Heart left ventricle (tissue), 16 donors: ENCODE data around the gene EFCAB5. TPM values are rescaled to one million over a fixed set of nuclear protein-coding genes. Genes with fewer than 3 reads are reported as not detected.
"Not testable (repeated sequence)": the region's sequence is repeated elsewhere in the genome, so short reads cannot be mapped to it uniquely, and the experiment has no call there.

ENCODE experiments used
- ATAC-seq, 4 donors: fragments of 200-7000 bp; cut with Tn5 transposase; one replicate each; pipeline ENCODE4 v1.9.1; 2020 to 2022; ENCODE audit warnings: moderate library complexity in 4 of 4, mild to moderate bottlenecking in 3 of 4, moderate number of reproducible peaks in 1 of 4
- DNase-seq, 5 donors: peaks; one replicate each; pipeline ENCODE4 v3.0.0-alpha.2; 2020
- H3K27ac ChIP-seq, 12 donors: fragments of 200-600 bp; sonication (generic) in 4 of 12; one replicate each; pipeline versions ENCODE4 v1.5.0 to v1.8.0; 2016 to 2022; ENCODE audit warnings: mild to moderate bottlenecking in 2 of 12
- H3K27me3 ChIP-seq, 9 donors: fragments of 200-600 bp; sonication (generic) in 2 of 9; one replicate each; pipeline versions ENCODE4 v1.5.1 to v1.8.0; 2016 to 2022; ENCODE audit warnings: mild to moderate bottlenecking in 3 of 9
- H3K36me3 ChIP-seq, 9 donors: fragments of 200-600 bp; sonication (generic) in 2 of 9; one replicate each; pipeline versions ENCODE4 v1.5.0 to v1.8.0; 2018 to 2022; ENCODE audit warnings: mild to moderate bottlenecking in 2 of 9
- H3K4me1 ChIP-seq, 12 donors: fragments of 200-600 bp; sonication (generic) in 4 of 12; one replicate each; pipeline versions ENCODE4 v1.5.0 to v1.8.0; 2016 to 2022; ENCODE audit warnings: mild to moderate bottlenecking in 3 of 12
- H3K4me3 ChIP-seq, 12 donors: fragments of 200-600 bp; sonication (generic) in 4 of 12; one replicate each; pipeline versions ENCODE4 v1.5.0 to v1.8.0; 2017 to 2022; ENCODE audit warnings: mild to moderate bottlenecking in 9 of 12, moderate library complexity in 4 of 12
- H3K9me3 ChIP-seq, 12 donors: fragments of 200-600 bp; sonication (generic) in 4 of 12; one replicate each; pipeline versions ENCODE4 v1.5.0 to v1.8.0; 2016 to 2022; ENCODE audit warnings: mild to moderate bottlenecking in 1 of 12
- POLR2A ChIP-seq, 2 donors: fragments of 450-650 bp; IDR thresholded peaks; one replicate each; pipeline ENCODE4 v1.6.1; 2017; ENCODE audit warnings: antibody characterized with exemption in 2 of 2, mild to moderate bottlenecking in 2 of 2, moderate library complexity in 2 of 2
- WGBS, 4 donors: extraction: QIAGEN DNeasy Blood & Tissue Kit in 2 of 4; methylation state at CpG; one replicate each; pipeline versions ENCODE4 v1.1.5 to v1.1.7; 2013 to 2018; 5-methylcytosine and 5-hydroxymethylcytosine counted together
- intact Hi-C, 10 donors: fragments of 100-400 bp; cut with DNase I; formaldehyde crosslinking; loops; one replicate each; pipeline versions ENCODE4 v1.11.1 to v1.14.2; 2022
- polyA plus RNA-seq, 2 donors: library from polyadenylated mRNA; stranded (reverse); fragments of 200-250 nt; gene quantifications; one replicate each; pipeline ENCODE4 v1.2.3, GENCODE V29; 2013
- total RNA-seq, 9 donors: library from RNA; depleted of rRNA in 2 of 9; stranded (reverse); fragments of >200 nt in 2 of 9; fragmentation: NEBNext Ultra II Directional in 3 of 9; extraction: Animal tissue kit (Norgen Biotek cat#: 25700) in 3 of 9; gene quantifications; one replicate each; pipeline versions ENCODE4 v1.1.0 to v1.2.4, GENCODE V29; 2016 to 2023
- TF ChIP-seq, protein P1 (sequence below), 12 donors: fragments of 200-600 bp; sonication (generic) in 4 of 12; IDR thresholded peaks; one replicate each; pipeline versions ENCODE4 v1.5.0 to v1.8.0; 2018 to 2022; ENCODE audit warnings: antibody characterized with exemption in 12 of 12, mild to moderate bottlenecking in 5 of 12
- donor health status: ischemic (EF 13 %, LVEDD 7.1; RV severe dilation, severe dysfunction).
- donor health status: healthy with polysubstance abuse.
- donor health status: DM: no; HTN: yes; CAD: no.
- donor health status: DM: no; HTN: no; CAD: no.
- donor health status: ischemic (EF 25% LVEDD 6.9; RV normal size, moderate dysfunction).
- donor health status: ischemic (EF 25% LVEDD 5.7; RV mildly dilated, moderate dysfunction).
- donor health status: healthy.
- donor health status: DM: yes; HTN: yes; CAD: no.
- donor health status: ischemic (EF 35%, LVEDD 5.7; RV mildly dilated, moderate dysfunction).
- donor health status: nonischemic (EF 11% LVEDD 7.7; RV severe dilation, severe dysfunction).
- donor health status: DM: yes; HTN: yes; CAD: no.
- donor health status: PGD.
- donor health status: ischemic (EF 29% LVEDD 5.4; RV normal size, mild dysfunction).
- donor health status: nonischemic (EF 23%, LVEDD 6.1; RV moderate dilation, normal function).

The EFCAB5 gene
- total and polyA plus RNA-seq, 11 donors, result 0.01 to 1.2 (median 0.61) TPM; not detected in 6

DNA sequence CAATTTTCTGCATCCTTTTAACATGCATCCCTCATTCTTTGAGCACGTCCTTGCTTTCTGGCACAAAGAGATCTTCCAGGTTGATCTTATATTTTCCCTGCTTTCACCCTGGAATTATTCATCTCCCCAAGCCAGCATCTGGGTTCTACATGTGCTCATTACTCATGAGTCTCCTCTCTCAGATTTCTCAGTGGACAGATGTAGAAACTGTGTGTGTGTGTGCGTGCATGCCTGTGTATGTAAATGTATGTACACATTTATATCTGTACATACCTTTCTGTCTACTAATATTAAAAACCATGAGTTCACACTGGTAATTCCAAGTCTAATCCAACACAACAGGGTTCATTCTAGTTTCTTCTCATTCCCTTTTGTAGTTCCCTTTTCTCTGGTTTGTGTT lies 133.3 kb downstream of the EFCAB5 start:
- Histone ChIP-seq H3K27me3 (no peaks in the 10 kb centered on the region), H3K27ac (no peak overlapping the region), H3K9me3 (no peaks in the 10 kb centered on the region), H3K36me3 (no peaks in the 10 kb centered on the region), H3K4me1 (no peaks in the 10 kb centered on the region), H3K4me3 (no peak overlapping the region)
- no peak for TF ChIP-seq POLR2A (IDR thresholded peaks at IDR 0.05)
- TF ChIP-seq, protein P1, sequence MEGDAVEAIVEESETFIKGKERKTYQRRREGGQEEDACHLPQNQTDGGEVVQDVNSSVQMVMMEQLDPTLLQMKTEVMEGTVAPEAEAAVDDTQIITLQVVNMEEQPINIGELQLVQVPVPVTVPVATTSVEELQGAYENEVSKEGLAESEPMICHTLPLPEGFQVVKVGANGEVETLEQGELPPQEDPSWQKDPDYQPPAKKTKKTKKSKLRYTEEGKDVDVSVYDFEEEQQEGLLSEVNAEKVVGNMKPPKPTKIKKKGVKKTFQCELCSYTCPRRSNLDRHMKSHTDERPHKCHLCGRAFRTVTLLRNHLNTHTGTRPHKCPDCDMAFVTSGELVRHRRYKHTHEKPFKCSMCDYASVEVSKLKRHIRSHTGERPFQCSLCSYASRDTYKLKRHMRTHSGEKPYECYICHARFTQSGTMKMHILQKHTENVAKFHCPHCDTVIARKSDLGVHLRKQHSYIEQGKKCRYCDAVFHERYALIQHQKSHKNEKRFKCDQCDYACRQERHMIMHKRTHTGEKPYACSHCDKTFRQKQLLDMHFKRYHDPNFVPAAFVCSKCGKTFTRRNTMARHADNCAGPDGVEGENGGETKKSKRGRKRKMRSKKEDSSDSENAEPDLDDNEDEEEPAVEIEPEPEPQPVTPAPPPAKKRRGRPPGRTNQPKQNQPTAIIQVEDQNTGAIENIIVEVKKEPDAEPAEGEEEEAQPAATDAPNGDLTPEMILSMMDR (IDR thresholded peaks at IDR 0.05), result no peak
- DNase-seq (no peak), ATAC-seq (no peak)
- intact Hi-C loops, result no loop called here
- WGBS, 4 donors, result 72 to 91% (median 85%) methylated on average over 2 of the region's 2 CpGs

DNA sequence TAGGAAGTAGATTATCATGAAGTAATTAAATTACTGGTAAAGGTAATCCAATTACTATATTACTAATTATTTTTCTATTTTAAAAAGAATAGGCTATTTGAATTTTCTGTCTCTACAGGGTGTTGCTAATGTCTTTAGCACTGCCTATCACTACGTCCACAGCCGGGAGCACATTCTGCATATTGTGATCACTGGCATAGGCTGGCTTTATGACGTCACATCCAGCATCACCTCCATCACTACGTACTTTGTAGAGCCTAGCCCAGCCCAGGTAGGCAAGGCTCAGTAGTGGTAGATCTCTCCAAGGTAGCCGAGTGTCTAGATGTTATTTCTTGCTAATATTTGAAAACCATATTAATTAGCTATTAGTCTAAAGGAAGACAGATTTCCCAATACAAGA lies 141.3 kb downstream of the EFCAB5 start:
- TF ChIP-seq, protein P1 (IDR thresholded peaks at IDR 0.05), result no peak
- no peak for TF ChIP-seq POLR2A (IDR thresholded peaks at IDR 0.05)
- 87 to 97% (median 93%) methylated on average over 5 of the region's 5 CpGs for WGBS, 4 donors

DNA sequence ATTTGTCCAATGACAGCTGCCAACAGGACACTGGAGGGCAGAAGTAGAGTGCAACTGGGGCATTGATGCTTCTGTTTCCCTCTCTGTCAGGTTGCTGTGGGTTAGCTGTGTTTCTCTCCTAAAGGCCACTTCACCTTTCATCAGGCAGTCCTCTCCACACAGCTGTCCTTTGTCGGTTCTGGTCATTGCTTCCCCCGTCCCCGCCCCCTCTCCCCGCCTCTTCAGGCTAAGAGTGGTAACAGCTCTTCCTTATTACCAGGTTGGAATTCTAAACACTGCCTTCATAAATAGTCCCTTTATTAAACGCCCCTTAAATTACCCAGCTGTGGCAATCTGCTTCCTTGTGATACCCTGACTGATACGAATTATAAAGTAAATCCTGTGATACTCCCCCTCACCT lies 143.4 kb downstream of the EFCAB5 start:
- DNase-seq (no peak), ATAC-seq (no peak)
- Histone ChIP-seq H3K4me1 (no peaks in the 10 kb centered on the region), H3K4me3 (no peak overlapping the region), H3K27me3 (no peaks in the 10 kb centered on the region), H3K36me3 (no peaks in the 10 kb centered on the region), H3K27ac (no peak overlapping the region), H3K9me3 (no peaks in the 10 kb centered on the region)
- WGBS, 4 donors, result 40 to 47% (median 43%) methylated on average over 6 of the region's 6 CpGs
- TF ChIP-seq, protein P1 (IDR thresholded peaks at IDR 0.05), result no peak
- no peak for TF ChIP-seq POLR2A (IDR thresholded peaks at IDR 0.05)
- intact Hi-C loops, result loop anchor here in 1 of 10 donors (10.0 kb wide), 1 partner anchor 50 kb away; no protein-coding TSS in a partner anchor

More for the DNA sequence above, 141.3 kb downstream of the EFCAB5 start:
- no peaks in the 10 kb centered on the region for H3K27me3 ChIP-seq
- H3K36me3 ChIP-seq, result no peaks in the 10 kb centered on the region
- no peaks in the 10 kb centered on the region for H3K9me3 ChIP-seq
- no peak for ATAC-seq
- H3K4me1 ChIP-seq, result no peaks in the 10 kb centered on the region
- no peak overlapping the region for H3K4me3 ChIP-seq
- DNase-seq, result no peak
- H3K27ac ChIP-seq, result no peak overlapping the region
- intact Hi-C loops, result loop anchor here in 1 of 10 donors (10.0 kb wide), 1 partner anchor 48 kb away; no protein-coding TSS in a partner anchor

DNA sequence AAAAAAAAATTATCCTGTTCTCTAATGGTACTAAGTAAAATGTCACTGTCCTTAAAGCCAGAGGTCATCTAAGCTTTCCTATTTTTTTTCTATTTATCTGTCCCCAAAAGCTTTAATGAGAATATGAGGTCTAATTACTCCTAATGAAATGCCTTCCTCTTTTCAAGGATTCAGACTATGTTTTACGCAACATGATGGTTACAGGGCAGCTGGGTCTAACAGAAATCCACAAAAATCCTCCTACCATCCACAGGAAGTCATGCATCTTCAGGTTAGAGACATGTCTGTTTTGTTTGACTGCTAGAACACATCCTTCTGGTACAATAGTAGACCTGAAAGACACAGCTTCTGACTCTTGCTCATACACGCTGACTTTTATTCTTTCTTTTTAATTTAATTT lies 145.5 kb downstream of the EFCAB5 start:
- TF ChIP-seq POLR2A (IDR thresholded peaks at IDR 0.05), result no peak
- TF ChIP-seq, protein P1 (IDR thresholded peaks at IDR 0.05), result no peak
- H3K27ac ChIP-seq, result no peak overlapping the region
- no peak overlapping the region for H3K4me3 ChIP-seq
- peaks cover 0 to 7% (median 0%) of the 10 kb centered on the region in 12 donors for H3K4me1 ChIP-seq
- ATAC-seq (no peak), DNase-seq (no peak)
- no peaks in the 10 kb centered on the region for H3K27me3 ChIP-seq
- H3K9me3 ChIP-seq, result no peaks in the 10 kb centered on the region
- 85 to 97% (median 91%) methylated on average over 2 of the region's 2 CpGs for WGBS, 4 donors
- intact Hi-C loops, result loop anchor here in 1 of 10 donors (10.0 kb wide), 1 partner anchor 52 kb away; no protein-coding TSS in a partner anchor
- H3K36me3 ChIP-seq, result no peaks in the 10 kb centered on the region

DNA sequence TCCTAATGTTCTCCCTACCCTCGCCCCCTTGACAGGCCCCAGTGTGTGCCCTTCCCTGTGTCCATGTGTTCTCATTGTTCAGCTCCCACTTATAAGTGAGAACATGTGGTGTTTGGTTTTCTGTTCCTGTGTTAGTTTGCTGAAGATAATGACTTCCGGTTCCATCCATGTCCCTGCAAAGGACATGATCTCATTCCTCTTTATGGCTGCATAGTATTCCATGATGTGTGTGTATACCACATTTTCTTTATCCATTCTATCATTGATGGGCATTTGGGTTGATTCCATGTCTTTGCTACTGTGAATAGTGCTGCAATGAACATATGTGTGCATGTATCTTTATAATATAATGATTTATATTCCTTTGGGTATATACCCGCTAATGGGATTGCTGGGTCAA lies 146.0 kb downstream of the EFCAB5 start:
- not testable (repeated sequence) for H3K27ac ChIP-seq, H3K36me3 ChIP-seq, H3K4me3 ChIP-seq, DNase-seq, H3K4me1 ChIP-seq, H3K27me3 ChIP-seq, H3K9me3 ChIP-seq, ATAC-seq
- intact Hi-C loops, result loop anchor here in 1 of 10 donors (10.0 kb wide), 1 partner anchor 53 kb away; no protein-coding TSS in a partner anchor
- 87 to 88% (median 88%) methylated on average over 3 of the region's 3 CpGs for WGBS, 4 donors
